Peyer's patch (tissue), 4 donors: ENCODE results near the gene POLR3A.

Experiments used
- POLR2A ChIP-seq, 2 donors: fragments of 450-650 bp; IDR thresholded peaks; one replicate each; pipeline ENCODE4 v1.5.1; 2017; ENCODE audit warnings: antibody characterized with exemption in 2 of 2, mild to moderate bottlenecking in 2 of 2, moderate library complexity in 2 of 2
- TF ChIP-seq, protein P1 (sequence below), 6 experiments: fragments of 450-650 bp in 4 of 6; fragments of 200-600 bp in 2 of 6; sonication (generic) in 1 of 6; IDR thresholded peaks; one replicate each; pipeline ENCODE4 v1.5.1; 2017 to 2019; ENCODE audit warnings: antibody characterized with exemption in 6 of 6, mild to moderate bottlenecking in 3 of 6, moderate library complexity in 1 of 6

GRCh38 chr10:77983384-77984341 is 45.7 kb downstream of the POLR3A start:
- TF ChIP-seq, protein P1, sequence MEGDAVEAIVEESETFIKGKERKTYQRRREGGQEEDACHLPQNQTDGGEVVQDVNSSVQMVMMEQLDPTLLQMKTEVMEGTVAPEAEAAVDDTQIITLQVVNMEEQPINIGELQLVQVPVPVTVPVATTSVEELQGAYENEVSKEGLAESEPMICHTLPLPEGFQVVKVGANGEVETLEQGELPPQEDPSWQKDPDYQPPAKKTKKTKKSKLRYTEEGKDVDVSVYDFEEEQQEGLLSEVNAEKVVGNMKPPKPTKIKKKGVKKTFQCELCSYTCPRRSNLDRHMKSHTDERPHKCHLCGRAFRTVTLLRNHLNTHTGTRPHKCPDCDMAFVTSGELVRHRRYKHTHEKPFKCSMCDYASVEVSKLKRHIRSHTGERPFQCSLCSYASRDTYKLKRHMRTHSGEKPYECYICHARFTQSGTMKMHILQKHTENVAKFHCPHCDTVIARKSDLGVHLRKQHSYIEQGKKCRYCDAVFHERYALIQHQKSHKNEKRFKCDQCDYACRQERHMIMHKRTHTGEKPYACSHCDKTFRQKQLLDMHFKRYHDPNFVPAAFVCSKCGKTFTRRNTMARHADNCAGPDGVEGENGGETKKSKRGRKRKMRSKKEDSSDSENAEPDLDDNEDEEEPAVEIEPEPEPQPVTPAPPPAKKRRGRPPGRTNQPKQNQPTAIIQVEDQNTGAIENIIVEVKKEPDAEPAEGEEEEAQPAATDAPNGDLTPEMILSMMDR (IDR thresholded peaks at IDR 0.05), result no peak
- TF ChIP-seq POLR2A (IDR thresholded peaks at IDR 0.05), result no peak
